ENCODE results near the gene ALDH3B2.

- TF ChIP-seq CTCF (IDR thresholded peaks at IDR 0.05; ENCODE audit: low read depth, low read length, poor library complexity, severe bottlenecking), result no peak
- no peak for TF ChIP-seq EZH2phosphoT487 (IDR thresholded peaks at IDR 0.05; ENCODE audit: borderline replicate concordance, low read length)
Observed at GRCh38 chr11:67616431-67617242, 57.8 kb downstream of the ALDH3B2 start.

All from DOHH2 (cell line).